Brain microvascular endothelial cell (primary cell): Measurements from ENCODE around the gene CSNK1A1L.
A peak's percentile ranks its signal among the peaks of the same experiment; 100 is the strongest.

Source experiments
- DNase-seq: peaks from one replicate; pipeline ENCODE4 v3.0.0-alpha.2; 2020
- H3K27ac ChIP-seq: fragments of 250-450 bp; sonication (Bioruptor Pico); 2 replicates; pipeline ENCODE4 v1.5.1; 2020; ENCODE audit warnings: mild to moderate bottlenecking, moderate library complexity
- H3K27me3 ChIP-seq: fragments of 250-450 bp; sonication (Bioruptor Pico); replicated peaks from 2 replicates; pipeline ENCODE4 v1.5.1; 2020; ENCODE audit warnings: mild to moderate bottlenecking
- H3K36me3 ChIP-seq: fragments of 250-450 bp; sonication (Bioruptor Pico); replicated peaks from 2 replicates; pipeline ENCODE4 v1.5.1; 2020; ENCODE audit warnings: mild to moderate bottlenecking
- H3K4me3 ChIP-seq: 2 replicates; pipeline ENCODE4 v1.5.1; 2011; ENCODE audit warnings: low read depth, mild to moderate bottlenecking, control low read depth, low read length, moderate library complexity
- in situ Hi-C: cut with HindIII; loops from 2 replicates; pipeline ENCODE4 v1.10.0; 2017; ENCODE audit warnings: low sequenced_read_pairs, low pct_ligation_motif_present
- TF ChIP-seq, protein P1 (sequence below): IDR thresholded peaks from 2 replicates; pipeline ENCODE4 v1.5.1; 2011; ENCODE audit warnings: low read depth, mild to moderate bottlenecking, moderate library complexity, low read length, control low read depth, inconsistent platforms; ENCODE audit errors: missing control alignments

Gene CSNK1A1L

DNA sequence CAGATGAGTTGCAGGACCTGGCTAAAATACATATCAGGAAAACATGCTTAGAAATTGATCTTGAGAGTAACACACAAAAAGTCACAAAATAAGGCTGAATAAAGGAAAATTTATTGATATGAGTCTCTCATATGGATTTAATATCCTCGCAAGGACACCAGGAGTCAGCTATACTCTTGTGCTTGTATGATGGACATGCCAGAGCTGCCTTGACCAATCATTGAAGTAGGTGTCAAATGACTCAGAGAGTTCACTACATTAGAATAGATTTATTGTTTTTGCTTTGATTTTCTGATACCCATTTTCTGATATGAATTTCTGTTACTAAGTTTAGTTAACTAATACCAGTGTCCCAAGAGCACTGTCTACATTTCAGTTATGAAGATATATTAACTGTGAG lies 37.4 kb upstream of the CSNK1A1L start:
- H3K36me3 ChIP-seq, result no peaks in the 10 kb centered on the region
- in situ Hi-C loops, result no loop called here
- no peak for DNase-seq
- no peaks in the 10 kb centered on the region for H3K27me3 ChIP-seq
- H3K27ac ChIP-seq, result no peak overlapping the region
- H3K4me3 ChIP-seq, result no peak overlapping the region
- TF ChIP-seq, protein P1, sequence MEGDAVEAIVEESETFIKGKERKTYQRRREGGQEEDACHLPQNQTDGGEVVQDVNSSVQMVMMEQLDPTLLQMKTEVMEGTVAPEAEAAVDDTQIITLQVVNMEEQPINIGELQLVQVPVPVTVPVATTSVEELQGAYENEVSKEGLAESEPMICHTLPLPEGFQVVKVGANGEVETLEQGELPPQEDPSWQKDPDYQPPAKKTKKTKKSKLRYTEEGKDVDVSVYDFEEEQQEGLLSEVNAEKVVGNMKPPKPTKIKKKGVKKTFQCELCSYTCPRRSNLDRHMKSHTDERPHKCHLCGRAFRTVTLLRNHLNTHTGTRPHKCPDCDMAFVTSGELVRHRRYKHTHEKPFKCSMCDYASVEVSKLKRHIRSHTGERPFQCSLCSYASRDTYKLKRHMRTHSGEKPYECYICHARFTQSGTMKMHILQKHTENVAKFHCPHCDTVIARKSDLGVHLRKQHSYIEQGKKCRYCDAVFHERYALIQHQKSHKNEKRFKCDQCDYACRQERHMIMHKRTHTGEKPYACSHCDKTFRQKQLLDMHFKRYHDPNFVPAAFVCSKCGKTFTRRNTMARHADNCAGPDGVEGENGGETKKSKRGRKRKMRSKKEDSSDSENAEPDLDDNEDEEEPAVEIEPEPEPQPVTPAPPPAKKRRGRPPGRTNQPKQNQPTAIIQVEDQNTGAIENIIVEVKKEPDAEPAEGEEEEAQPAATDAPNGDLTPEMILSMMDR, result no peak

DNA sequence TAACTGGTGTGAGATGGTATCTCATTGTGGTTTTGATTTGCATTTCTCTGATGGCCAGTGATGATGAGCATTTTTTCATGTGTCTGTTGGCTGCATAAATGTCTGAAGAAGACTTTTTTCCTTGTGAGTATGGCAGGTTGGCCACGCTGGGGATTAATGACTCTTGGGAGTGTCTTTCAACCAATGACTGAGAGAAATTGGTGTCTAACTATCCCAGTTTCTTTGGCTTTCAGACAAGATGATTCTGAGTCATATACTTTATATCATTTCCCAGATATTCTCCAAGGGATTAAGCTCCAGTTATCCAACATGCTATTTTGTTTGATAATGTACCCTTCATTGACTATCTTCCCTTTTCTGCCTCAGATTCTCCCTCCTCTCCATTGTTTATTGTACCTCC lies 35.5 kb upstream of the CSNK1A1L start:
- in situ Hi-C loops, result no loop called here
- Histone ChIP-seq H3K27me3 (no peaks in the 10 kb centered on the region), H3K36me3 (no peaks in the 10 kb centered on the region), H3K4me3 (no peak overlapping the region), H3K27ac (no peak overlapping the region)
- no peak for DNase-seq
- TF ChIP-seq, protein P1, result no peak

DNA sequence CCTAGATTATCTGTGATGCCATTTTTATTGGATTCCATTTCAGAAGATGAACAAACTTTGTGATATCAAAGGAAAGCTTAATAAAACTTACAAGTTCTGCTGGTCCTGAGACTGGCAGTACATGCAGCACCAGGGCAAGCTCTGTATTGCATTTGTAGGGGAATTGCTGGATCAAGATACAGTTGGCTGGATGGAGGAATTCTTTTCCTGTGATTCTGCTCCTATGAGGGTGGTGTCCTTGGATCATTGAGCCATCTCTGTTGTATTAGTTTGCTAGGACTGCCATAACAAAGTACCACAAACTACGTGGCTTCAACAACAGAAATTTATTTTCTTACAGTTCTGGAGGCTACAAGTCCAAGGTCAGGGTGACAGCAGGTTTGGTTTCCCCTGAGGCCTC lies 33.9 kb upstream of the CSNK1A1L start:
- no peak for DNase-seq
- no peaks in the 10 kb centered on the region for H3K27me3 ChIP-seq
- no peaks in the 10 kb centered on the region for H3K36me3 ChIP-seq
- H3K27ac ChIP-seq, result no peak overlapping the region
- no peak overlapping the region for H3K4me3 ChIP-seq
- TF ChIP-seq, protein P1, result no peak
- in situ Hi-C loops, result no loop called here

DNA sequence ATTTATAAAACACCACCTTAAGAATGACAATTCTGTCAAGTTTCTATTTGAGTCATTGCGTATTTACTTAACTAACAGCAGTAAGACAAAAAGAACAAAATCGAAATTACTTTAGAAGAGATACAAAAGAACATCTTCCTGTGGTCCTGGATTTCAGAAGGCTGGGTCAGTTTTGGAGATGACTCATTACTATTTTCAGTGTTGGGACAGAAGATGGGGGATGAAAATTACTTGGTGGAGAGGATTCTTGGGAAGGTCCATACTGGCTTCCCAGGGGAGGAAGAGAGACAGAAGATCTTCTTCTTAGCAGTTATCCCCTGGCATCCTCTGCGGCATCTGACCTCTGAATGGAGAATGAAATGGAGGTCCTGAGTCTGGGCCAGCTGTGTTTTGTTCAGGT lies 33.5 kb upstream of the CSNK1A1L start:
- H3K27me3 ChIP-seq, result no peaks in the 10 kb centered on the region
- TF ChIP-seq, protein P1, result no peak
- in situ Hi-C loops, result no loop called here
- H3K36me3 ChIP-seq, result no peaks in the 10 kb centered on the region
- H3K27ac ChIP-seq, result no peak overlapping the region
- H3K4me3 ChIP-seq, result no peak overlapping the region
- no peak for DNase-seq

DNA sequence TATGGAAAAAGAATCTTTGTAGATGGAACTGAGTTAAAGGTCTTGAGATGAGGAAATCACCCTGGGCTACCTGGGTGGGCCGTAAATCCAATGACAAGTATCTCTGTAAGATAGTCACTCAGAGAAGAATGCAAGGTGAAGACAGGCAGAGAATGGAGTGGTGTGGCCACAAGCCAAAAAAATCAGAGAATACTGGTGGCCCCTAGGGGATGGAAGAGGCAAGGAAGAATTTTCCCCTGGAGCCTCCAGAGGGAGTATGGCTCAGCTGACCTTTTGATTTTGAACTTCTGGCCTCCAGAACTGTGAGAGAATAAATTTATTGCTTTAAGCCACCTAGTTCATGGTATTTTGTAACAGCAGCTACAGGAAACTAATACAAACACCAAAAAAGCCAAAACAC lies 32.7 kb upstream of the CSNK1A1L start:
- TF ChIP-seq, protein P1, result peak; percentile 64
- Histone ChIP-seq H3K27ac (peak overlapping the region; percentile 1), H3K4me3 (no peak overlapping the region), H3K36me3 (no peaks in the 10 kb centered on the region), H3K27me3 (no peaks in the 10 kb centered on the region)
- peak; percentile 61 for DNase-seq
- in situ Hi-C loops, result no loop called here

DNA sequence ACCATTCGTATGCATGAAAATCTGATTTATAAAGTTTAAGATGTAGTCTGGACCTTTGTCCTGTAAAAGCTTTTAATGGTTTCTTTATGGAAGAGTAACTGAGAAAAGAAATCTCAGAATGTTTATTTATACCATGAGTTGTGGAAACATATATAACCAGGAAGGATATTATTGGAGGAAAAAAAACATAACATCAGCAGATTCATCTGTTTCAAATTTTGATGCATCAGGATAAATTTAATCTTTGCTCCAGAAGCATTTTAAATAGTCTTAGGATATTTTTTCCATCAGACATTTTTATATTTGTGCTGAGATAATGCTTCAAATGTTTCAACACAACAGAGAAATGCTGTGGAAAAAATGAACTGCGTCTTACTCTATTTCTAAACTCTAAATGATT lies 31.2 kb upstream of the CSNK1A1L start:
- peak overlapping the region; percentile 93 for H3K27ac ChIP-seq
- no peaks in the 10 kb centered on the region for H3K27me3 ChIP-seq
- no peak for DNase-seq
- no peaks in the 10 kb centered on the region for H3K36me3 ChIP-seq
- no peak overlapping the region for H3K4me3 ChIP-seq
- TF ChIP-seq, protein P1, result no peak
- in situ Hi-C loops, result no loop called here
